Measurements from ENCODE around the gene INSYN2B.
"Not testable (repeated sequence)": the region's sequence is repeated elsewhere in the genome, so short reads cannot be mapped to it uniquely, and the experiment has no call there.

INSYN2B gene

GRCh38 chr5:169971780-169972179 lies 8.5 kb downstream of the INSYN2B start:
- no peak for DNase-seq (ENCODE audit: low read depth, low spot score)

- no peak for DNase-seq (ENCODE audit: low read depth, low spot score)
Observed at GRCh38 chr5:169970911-169971765, 9.2 kb downstream of the INSYN2B start.

GRCh38 chr5:169970339-169970738 lies 10.0 kb downstream of the INSYN2B start:
- DNase-seq (ENCODE audit: low read depth, low spot score) = no peak

GRCh38 chr5:169964246-169964645 lies 16.0 kb downstream of the INSYN2B start:
- DNase-seq (ENCODE audit: low read depth, low spot score) = no peak

GRCh38 chr5:169960659-169961058 lies 19.6 kb downstream of the INSYN2B start:
- DNase-seq (ENCODE audit: low read depth, low spot score) = no peak

- no peak for DNase-seq (ENCODE audit: low read depth, low spot score)
Observed at GRCh38 chr5:169958278-169958677, 22.0 kb downstream of the INSYN2B start.

- DNase-seq (ENCODE audit: low read depth, low spot score) = no peak
Observed at GRCh38 chr5:169956756-169957155, 23.5 kb downstream of the INSYN2B start.

GRCh38 chr5:169956126-169956525 lies 24.2 kb downstream of the INSYN2B start:
- DNase-seq (ENCODE audit: low read depth, low spot score) = no peak

GRCh38 chr5:169954786-169955185 lies 25.5 kb downstream of the INSYN2B start:
- no peak for DNase-seq (ENCODE audit: low read depth, low spot score)

- not testable (repeated sequence) for DNase-seq (ENCODE audit: low read depth, low spot score)
Observed at GRCh38 chr5:169953196-169953595, 27.1 kb downstream of the INSYN2B start.

GRCh38 chr5:169950333-169950732 lies 30.0 kb downstream of the INSYN2B start:
- DNase-seq (ENCODE audit: low read depth, low spot score) = no peak

- no peak for DNase-seq (ENCODE audit: low read depth, low spot score)
Observed at GRCh38 chr5:169946743-169947295, 33.5 kb downstream of the INSYN2B start.

- DNase-seq (ENCODE audit: low read depth, low spot score) = no peak
Observed at GRCh38 chr5:169945831-169946261, 34.4 kb downstream of the INSYN2B start.

GRCh38 chr5:169944922-169945680 lies 35.2 kb downstream of the INSYN2B start:
- no peak for DNase-seq (ENCODE audit: low read depth, low spot score)

GRCh38 chr5:169944115-169944514 lies 36.2 kb downstream of the INSYN2B start:
- no peak for DNase-seq (ENCODE audit: low read depth, low spot score)

- DNase-seq (ENCODE audit: low read depth, low spot score) = no peak
Observed at GRCh38 chr5:169943026-169943425, 37.3 kb downstream of the INSYN2B start.

GRCh38 chr5:169942181-169942580 lies 38.1 kb downstream of the INSYN2B start:
- no peak for DNase-seq (ENCODE audit: low read depth, low spot score)

- DNase-seq (ENCODE audit: low read depth, low spot score) = no peak
Observed at GRCh38 chr5:169941542-169941941, 38.8 kb downstream of the INSYN2B start.

GRCh38 chr5:169939731-169940130 lies 40.6 kb downstream of the INSYN2B start:
- DNase-seq (ENCODE audit: low read depth, low spot score) = no peak

GRCh38 chr5:169938439-169938838 lies 41.9 kb downstream of the INSYN2B start:
- DNase-seq (ENCODE audit: low read depth, low spot score) = no peak

GRCh38 chr5:169935762-169936161 lies 44.5 kb downstream of the INSYN2B start:
- no peak for DNase-seq (ENCODE audit: low read depth, low spot score)

GRCh38 chr5:169934990-169935389 lies 45.3 kb downstream of the INSYN2B start:
- DNase-seq (ENCODE audit: low read depth, low spot score) = no peak
